ENCODE measurements around the gene EVA1C.

The EVA1C gene

GRCh38 chr21:32380940-32381339 lies 31.6 kb upstream of the EVA1C start:
- peaks cover 11% of the 10 kb centered on the region; the same call in 1 of the 2 replicates for H3K36me3 ChIP-seq (ENCODE audit: insufficient read depth, low read length)
- no peaks in the 10 kb centered on the region for H3K9me3 ChIP-seq (ENCODE audit: insufficient read depth, low read depth, low read length)
- H3K4me1 ChIP-seq (ENCODE audit: insufficient read depth, low read length, poor library complexity, severe bottlenecking), result no peaks in the 10 kb centered on the region
- no peaks in the 10 kb centered on the region for H3K9me2 ChIP-seq (replicated peaks; ENCODE audit: low read depth, low read length)
- H3K4me2 ChIP-seq (ENCODE audit: low read depth, low read length, poor library complexity, severe bottlenecking), result no peak overlapping the region
- H3K9ac ChIP-seq (ENCODE audit: low read depth, low read length, poor library complexity, severe bottlenecking), result no peak overlapping the region
- H4K20me1 ChIP-seq (ENCODE audit: insufficient read depth, low read length, poor library complexity, severe bottlenecking), result no peaks in the 10 kb centered on the region
- H3K27me3 ChIP-seq (ENCODE audit: insufficient read depth, low read length, poor library complexity, severe bottlenecking), result no peaks in the 10 kb centered on the region
- TF ChIP-seq EZH2phosphoT487 (IDR thresholded peaks at IDR 0.05; ENCODE audit: borderline replicate concordance) (no peak), CTCF (conservative IDR thresholded peaks at IDR 0.05; ENCODE audit: low read length) (no peak)
- H2AFZ ChIP-seq (ENCODE audit: low read length), result no peak overlapping the region
- H3K4me3 ChIP-seq (ENCODE audit: low read length, poor library complexity, severe bottlenecking), result no peak overlapping the region
- no peaks in the 10 kb centered on the region for H3K79me2 ChIP-seq (ENCODE audit: insufficient read depth, low read length)
- H3F3A ChIP-seq (ENCODE audit: low read depth), result no peaks in the 10 kb centered on the region

DNA sequence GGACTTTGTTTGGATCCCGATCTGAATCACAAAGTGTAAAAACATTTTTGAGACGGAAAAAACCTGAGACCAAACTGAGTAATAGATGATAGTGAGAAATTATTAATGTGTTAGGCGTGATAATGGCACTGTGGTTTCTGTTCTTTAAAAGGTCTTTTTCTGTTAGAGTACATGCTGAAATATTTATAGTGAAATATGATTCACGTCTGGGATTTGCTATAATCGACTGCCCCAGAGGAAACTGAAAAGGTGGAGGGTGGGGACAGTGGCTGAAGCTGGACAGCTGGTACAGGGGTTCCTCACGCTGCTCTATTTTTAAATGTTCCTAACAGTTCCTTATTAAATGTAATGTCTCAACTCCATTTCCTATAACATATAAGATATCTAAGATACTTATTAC lies 30.9 kb upstream of the EVA1C start:
- no peak overlapping the region for H3K9ac ChIP-seq (ENCODE audit: low read depth, low read length, poor library complexity, severe bottlenecking)
- H3K4me1 ChIP-seq (ENCODE audit: insufficient read depth, low read length, poor library complexity, severe bottlenecking), result no peaks in the 10 kb centered on the region
- H2AFZ ChIP-seq (ENCODE audit: low read length), result no peak overlapping the region
- no peak overlapping the region for H3K4me3 ChIP-seq (ENCODE audit: low read length, poor library complexity, severe bottlenecking)
- H3K27me3 ChIP-seq (ENCODE audit: insufficient read depth, low read length, poor library complexity, severe bottlenecking), result no peaks in the 10 kb centered on the region
- TF ChIP-seq CTCF (conservative IDR thresholded peaks at IDR 0.05; ENCODE audit: low read length) (no peak), EZH2phosphoT487 (IDR thresholded peaks at IDR 0.05; ENCODE audit: borderline replicate concordance) (no peak)
- no peaks in the 10 kb centered on the region for H3K9me2 ChIP-seq (replicated peaks; ENCODE audit: low read depth, low read length)
- peaks cover 11% of the 10 kb centered on the region; the same call in 1 of the 2 replicates for H3K36me3 ChIP-seq (ENCODE audit: insufficient read depth, low read length)
- no peaks in the 10 kb centered on the region for H4K20me1 ChIP-seq (ENCODE audit: insufficient read depth, low read length, poor library complexity, severe bottlenecking)
- H3K9me3 ChIP-seq (ENCODE audit: insufficient read depth, low read depth, low read length), result no peaks in the 10 kb centered on the region
- no peak overlapping the region for H3K4me2 ChIP-seq (ENCODE audit: low read depth, low read length, poor library complexity, severe bottlenecking)
- no peaks in the 10 kb centered on the region for H3K79me2 ChIP-seq (ENCODE audit: insufficient read depth, low read length)
- H3F3A ChIP-seq (ENCODE audit: low read depth), result no peaks in the 10 kb centered on the region

DNA sequence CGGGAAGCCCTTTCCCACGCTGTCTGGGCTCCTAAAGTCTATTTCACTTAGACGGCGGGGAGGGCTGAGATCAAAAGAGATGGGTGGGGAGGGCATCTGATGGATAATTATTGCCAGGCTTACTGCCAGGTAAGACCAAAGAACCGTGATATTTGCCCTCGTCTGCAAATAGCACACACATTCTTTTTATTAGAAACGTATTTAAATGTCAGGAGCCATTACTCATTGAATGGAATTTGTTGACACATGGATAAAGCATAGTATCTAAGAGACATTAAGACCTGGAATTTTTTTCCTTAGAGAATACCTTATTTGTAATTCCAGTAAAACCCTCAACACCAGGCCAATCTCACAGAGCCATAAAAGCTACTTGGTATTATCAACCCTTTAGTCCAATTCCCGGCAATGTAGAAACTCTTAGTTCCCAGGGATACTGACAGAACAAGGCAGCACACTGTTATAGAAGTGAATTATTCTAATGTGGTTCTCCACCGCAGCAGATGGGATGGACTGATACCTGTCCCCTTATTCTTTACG lies 30.3 kb upstream of the EVA1C start:
- Histone ChIP-seq H2AFZ (ENCODE audit: low read length) (no peak overlapping the region), H3K36me3 (ENCODE audit: insufficient read depth, low read length) (peaks cover 11% of the 10 kb centered on the region; the same call in 1 of the 2 replicates), H3F3A (ENCODE audit: low read depth) (no peaks in the 10 kb centered on the region), H3K9me2 (replicated peaks; ENCODE audit: low read depth, low read length) (no peaks in the 10 kb centered on the region), H3K27me3 (ENCODE audit: insufficient read depth, low read length, poor library complexity, severe bottlenecking) (no peaks in the 10 kb centered on the region), H3K4me1 (ENCODE audit: insufficient read depth, low read length, poor library complexity, severe bottlenecking) (no peaks in the 10 kb centered on the region), H3K4me3 (ENCODE audit: low read length, poor library complexity, severe bottlenecking) (no peak overlapping the region), H4K20me1 (ENCODE audit: insufficient read depth, low read length, poor library complexity, severe bottlenecking) (no peaks in the 10 kb centered on the region), H3K4me2 (ENCODE audit: low read depth, low read length, poor library complexity, severe bottlenecking) (no peak overlapping the region), H3K9ac (ENCODE audit: low read depth, low read length, poor library complexity, severe bottlenecking) (no peak overlapping the region), H3K9me3 (ENCODE audit: insufficient read depth, low read depth, low read length) (no peaks in the 10 kb centered on the region), H3K79me2 (ENCODE audit: insufficient read depth, low read length) (peaks cover 5% of the 10 kb centered on the region; the same call in 1 of the 2 replicates)
- TF ChIP-seq EZH2phosphoT487 (IDR thresholded peaks at IDR 0.05; ENCODE audit: borderline replicate concordance), result no peak
- TF ChIP-seq CTCF (conservative IDR thresholded peaks at IDR 0.05; ENCODE audit: low read length), result no peak
